Stimulated activated CD4-positive, alpha-beta T cell treated with anti-CD3 and anti-CD28 coated beads, Interleukin-4, amount 100 ng/mL, for 48 hours (primary cell): ENCODE results near the gene LSM3.

Experiments used
- DNase-seq, 2 donors: peaks; one replicate each; pipeline ENCODE4 v3.0.0-alpha.2; 2020; ENCODE audit warnings: low read depth in 2 of 2

LSM3 gene

DNA sequence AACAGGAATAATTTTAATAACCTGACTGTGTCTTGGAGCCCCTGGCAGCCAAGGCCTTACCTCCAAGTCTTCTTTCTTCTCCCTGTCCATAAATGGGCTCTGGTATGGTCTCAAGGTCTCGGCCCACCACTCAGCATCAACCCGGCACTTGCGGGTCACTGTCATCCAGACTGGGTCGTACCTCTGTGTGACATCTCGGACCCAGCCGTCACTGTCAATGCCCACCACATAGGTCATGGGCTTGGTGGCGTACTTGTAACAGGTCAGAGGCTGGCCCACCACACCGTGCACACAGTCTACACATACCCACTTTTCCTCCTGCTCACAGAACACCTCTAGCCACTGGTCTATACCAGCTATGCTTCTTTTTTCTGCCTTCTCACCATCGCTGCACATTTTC, 20.7 kb upstream of the LSM3 start:
- DNase-seq: no peak

DNA sequence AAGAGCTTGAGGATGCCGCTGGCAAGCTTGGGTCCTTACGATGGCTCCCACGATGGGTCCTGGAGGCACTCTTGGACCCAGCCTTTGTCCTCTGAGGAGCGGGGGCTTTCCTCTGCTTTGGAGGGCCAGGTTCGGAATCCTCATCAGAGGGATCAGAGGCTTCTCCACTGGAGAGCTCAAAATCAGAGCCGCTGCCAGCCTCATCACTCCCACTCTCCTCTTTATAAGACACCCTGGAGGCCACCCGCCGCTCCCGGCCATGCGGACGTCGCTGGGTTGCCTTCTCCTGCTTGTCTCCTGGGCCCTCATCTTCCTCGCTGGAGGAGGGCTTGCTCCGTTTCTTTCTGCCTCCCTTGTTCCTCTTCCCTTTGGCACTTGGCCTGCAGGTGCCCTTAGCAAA, 20.2 kb upstream of the LSM3 start:
- no peak for DNase-seq

- no peak for DNase-seq
These were observed 19.2 kb upstream of the LSM3 start for GRCh38 chr3:14159426-14159825.

GRCh38 chr3:14161282-14161681, 17.3 kb upstream of the LSM3 start:
- DNase-seq: no peak

DNA sequence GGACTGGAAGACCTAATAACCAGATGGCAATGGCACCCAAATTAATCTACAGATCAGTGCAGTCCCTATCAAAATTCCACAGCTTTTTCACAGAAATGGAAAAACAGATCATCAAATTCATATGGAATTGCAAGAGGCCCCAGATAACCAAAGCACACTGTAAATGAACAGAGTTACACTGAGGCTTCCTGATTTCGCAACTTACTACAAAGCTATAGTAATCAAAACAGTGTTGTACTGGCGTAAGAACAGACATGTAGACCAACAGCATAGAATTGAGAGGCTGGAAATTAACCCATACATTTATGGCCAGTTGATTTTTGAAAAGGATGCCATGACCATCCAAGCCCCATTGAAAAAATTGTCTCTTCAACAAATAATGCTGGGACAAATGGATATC, 16.4 kb upstream of the LSM3 start:
- no peak for DNase-seq

- DNase-seq: no peak
These were observed 11.6 kb upstream of the LSM3 start for GRCh38 chr3:14166877-14167603.

- no peak for DNase-seq
These were observed 9.2 kb upstream of the LSM3 start for GRCh38 chr3:14169435-14169834.

DNA sequence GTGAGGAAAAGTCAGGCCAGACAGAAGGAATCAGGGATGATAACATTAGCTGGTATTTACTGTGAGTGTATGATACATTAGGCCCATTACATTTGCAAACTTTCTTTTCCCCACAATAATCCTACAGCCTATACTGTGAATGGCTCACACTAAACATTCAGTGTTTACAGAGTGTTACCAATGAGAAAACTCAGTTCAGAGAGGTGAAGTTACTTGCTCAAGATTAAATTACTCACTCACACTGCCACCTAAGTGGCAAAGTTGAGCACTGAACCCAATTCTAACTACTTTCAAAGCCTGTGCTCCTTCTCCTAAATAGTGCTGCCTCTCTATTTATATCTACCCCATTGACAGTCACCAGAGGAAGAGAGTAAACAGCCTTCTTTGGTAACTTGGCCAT, 8.7 kb upstream of the LSM3 start:
- no peak for DNase-seq

- DNase-seq: no peak
These were observed 8.0 kb upstream of the LSM3 start for GRCh38 chr3:14170531-14171159.

DNA sequence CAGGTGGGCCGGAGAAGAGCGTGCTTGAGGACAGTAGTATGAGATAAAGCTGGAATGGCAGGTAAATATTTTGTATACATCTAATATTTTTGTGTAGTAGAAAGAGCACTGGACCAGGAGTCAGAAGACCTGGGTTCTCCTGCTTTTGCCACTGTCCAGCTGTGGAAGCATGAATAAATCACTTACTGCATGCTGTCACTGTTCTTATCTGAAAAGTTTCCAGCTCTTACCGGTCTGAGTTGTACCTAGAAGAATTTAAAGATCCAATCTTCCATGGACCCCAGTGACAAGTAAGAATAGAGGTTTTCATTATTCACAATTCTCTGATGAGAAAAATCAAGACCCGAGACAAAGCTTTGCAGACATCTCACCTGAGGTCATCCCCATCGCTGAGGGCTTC, 6.1 kb upstream of the LSM3 start:
- DNase-seq: no peak

GRCh38 chr3:14174483-14174882, 4.1 kb upstream of the LSM3 start:
- DNase-seq: no peak

- DNase-seq: peak in 1 of 2 donors; percentile 33
These were observed 3.1 kb upstream of the LSM3 start for GRCh38 chr3:14175383-14176037.

DNA sequence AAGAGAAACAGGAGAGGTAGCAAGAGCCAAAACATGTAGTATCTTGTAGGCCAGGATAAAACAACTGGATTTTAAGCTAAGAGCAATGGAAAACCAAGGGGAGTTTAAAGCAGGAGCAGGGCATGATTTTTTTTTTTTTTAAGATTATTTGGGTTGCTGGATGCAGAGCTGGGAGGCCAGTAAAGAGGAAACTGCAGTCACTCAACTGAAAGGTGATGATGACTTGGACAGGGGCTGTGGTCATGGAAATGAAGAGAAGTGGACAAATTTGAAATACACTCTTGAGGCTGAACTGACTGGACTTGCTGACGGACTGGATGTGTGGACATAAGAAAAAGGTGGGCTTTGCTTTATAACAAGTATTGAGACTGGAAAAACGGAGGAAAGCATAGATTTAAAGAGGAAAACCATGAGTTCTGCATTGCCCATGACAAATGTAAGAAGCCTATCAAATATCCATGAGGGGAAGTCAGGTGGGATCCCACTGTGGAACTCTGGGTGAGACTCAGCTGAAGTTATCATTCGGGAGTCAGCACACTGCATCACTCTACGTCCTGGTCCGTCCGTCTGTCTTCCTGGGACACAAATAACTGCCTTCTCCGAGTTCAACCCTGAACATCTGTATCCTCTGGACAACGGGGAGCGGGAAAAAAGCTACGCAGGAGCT, 904 bp upstream of the LSM3 start:
- no peak for DNase-seq

- no peak for DNase-seq
These were observed 473 bp downstream of the LSM3 start for GRCh38 chr3:14179114-14179465.

GRCh38 chr3:14179795-14180194, 1.2 kb downstream of the LSM3 start:
- no peak for DNase-seq

GRCh38 chr3:14181253-14181652, 2.6 kb downstream of the LSM3 start:
- DNase-seq: no peak

DNA sequence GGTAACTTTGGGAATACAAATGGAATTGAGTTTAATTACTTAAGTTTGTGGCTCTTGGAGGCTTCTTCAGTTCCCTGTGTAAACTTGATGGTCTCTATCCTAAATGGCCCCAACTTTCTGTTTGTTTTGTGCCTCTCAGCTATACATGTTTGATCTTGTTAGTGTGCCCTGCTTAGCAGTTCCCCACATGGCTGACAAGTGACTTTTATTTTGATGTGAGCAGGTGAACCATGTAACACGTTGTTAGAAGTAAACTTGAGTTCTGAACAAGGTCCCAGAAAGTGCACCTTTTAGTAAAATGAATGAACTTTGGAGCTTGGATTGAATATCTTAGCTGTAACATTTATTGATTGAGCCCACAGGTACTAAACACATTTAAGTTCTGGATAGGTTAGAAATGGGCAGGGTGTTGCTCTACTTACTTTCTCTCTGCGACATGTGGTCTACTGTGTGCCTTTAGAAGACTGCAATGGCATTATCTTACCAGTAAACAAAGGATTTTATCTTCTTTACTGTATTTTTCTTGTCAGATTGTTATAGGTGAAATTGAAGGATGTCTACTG, 4.5 kb downstream of the LSM3 start:
- no peak for DNase-seq

DNA sequence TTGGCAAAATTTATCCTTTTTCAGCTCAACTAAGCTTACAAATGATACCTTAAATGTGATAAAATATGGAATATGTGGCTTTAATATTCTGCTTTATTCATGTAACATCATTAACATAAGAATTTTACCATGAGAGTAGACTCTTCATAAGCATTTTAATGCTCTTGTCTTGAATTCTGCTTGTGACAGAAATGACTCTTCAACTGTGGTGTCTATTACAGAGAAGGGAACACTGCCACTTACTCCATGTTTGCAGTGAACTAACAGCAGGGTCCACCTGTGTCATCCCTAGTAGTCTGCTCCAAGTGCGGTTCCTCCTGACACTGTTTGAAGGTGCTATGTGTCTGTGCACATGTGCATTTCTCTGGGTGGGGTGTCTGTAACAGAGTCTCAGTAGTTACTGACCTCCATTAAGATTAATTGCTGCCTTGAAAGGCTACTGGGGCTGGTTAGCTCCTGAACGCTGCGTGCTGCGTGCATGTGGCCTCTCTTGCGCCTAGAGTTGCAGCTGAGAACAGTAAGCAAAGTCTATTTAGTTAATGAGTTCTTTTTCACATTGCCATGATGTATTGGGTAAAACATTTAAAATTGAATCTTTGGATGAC, 8.3 kb downstream of the LSM3 start:
- DNase-seq: no peak

GRCh38 chr3:14188041-14188754, 9.6 kb downstream of the LSM3 start:
- DNase-seq: no peak

- DNase-seq: no peak
These were observed 16.2 kb downstream of the LSM3 start for GRCh38 chr3:14194865-14195264.

DNA sequence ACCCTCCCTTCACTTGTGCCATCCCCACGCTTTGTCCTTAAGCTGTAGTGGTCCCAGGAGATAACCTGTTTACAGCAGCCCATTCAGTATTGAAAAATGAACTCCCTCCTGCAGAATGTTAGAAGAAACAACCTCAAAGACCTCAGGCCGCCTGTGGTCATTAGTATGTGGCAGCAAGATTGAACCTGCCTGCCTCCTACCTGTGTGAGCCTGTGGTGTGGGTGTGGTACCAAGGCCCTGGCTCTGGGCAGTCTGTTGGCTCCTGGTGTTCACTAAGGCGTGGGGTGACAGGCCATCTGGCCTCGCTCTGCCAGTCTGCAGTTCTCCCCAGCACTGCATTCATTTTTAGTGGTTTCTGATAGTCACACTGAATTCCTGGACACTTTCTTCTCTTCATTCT, 21.0 kb downstream of the LSM3 start:
- no peak for DNase-seq
